Right cardiac atrium (tissue), 5 donors: Measurements from ENCODE around the gene ZNF324B. TPM values are rescaled to one million over a fixed set of nuclear protein-coding genes. Genes with fewer than 3 reads are reported as not detected.

Experiments
- ATAC-seq, 2 donors: fragments of 200-7000 bp; cut with Tn5 transposase; one replicate each; pipeline versions ENCODE4 v1.8.0 to v1.9.1; 2020; ENCODE audit warnings: moderate library complexity in 2 of 2, mild to moderate bottlenecking in 1 of 2
- DNase-seq, 3 donors: peaks; one replicate each; pipeline ENCODE4 v3.0.0-alpha.2; 2020
- H3K27ac ChIP-seq: one replicate; pipeline ENCODE4 v1.5.1; 2013; ENCODE audit warnings: mild to moderate bottlenecking, low read length, control low read depth, moderate library complexity
- H3K27me3 ChIP-seq: one replicate; pipeline ENCODE4 v1.6.1; 2013; ENCODE audit not compliant: control insufficient read depth, insufficient read depth
- H3K4me1 ChIP-seq: one replicate; pipeline ENCODE4 v1.6.1; 2013; ENCODE audit warnings: low read length; ENCODE audit not compliant: control insufficient read depth, insufficient read depth
- H3K4me3 ChIP-seq: one replicate; pipeline ENCODE4 v1.5.1; 2013; ENCODE audit warnings: low read length, control low read depth
- H3K9me3 ChIP-seq: one replicate; pipeline ENCODE4 v1.6.1; 2013; ENCODE audit warnings: low read length; ENCODE audit not compliant: control insufficient read depth
- WGBS: extraction: QIAGEN DNeasy Blood & Tissue Kit; methylation state at CpG from one replicate; pipeline ENCODE4 v1.1.7; 2013; 5-methylcytosine and 5-hydroxymethylcytosine counted together
- intact Hi-C, 4 donors: fragments of 100-400 bp; cut with DNase I; formaldehyde crosslinking; loops; one replicate each; pipeline versions ENCODE4 v1.11.0 to v1.14.0; 2022 to 2023
- polyA plus RNA-seq: library from polyadenylated mRNA; stranded (reverse); fragments of 200-250 nt; gene quantifications from one replicate; pipeline ENCODE4 v1.2.3, GENCODE V29; 2013
- total RNA-seq, 4 donors: library from RNA; stranded (reverse); fragmentation: NEBNext Ultra II Directional; extraction: Animal tissue kit (Norgen Biotek cat#: 25700); gene quantifications; one replicate each; pipeline ENCODE4 v1.2.1, GENCODE V29; 2021
- donor health status: healthy with polysubstance abuse.
- donor health status: DM: no; HTN: yes; CAD: no.
- donor health status: DM: no; HTN: no; CAD: no.
- donor health status: DM: no; HTN: yes; CAD: no; lungs with severe emphysema.
- donor health status: DM: yes; HTN: yes; CAD: no.

Gene ZNF324B
- total and polyA plus RNA-seq, 5 donors: 1.9 to 4.8 (median 3.2) TPM

DNA sequence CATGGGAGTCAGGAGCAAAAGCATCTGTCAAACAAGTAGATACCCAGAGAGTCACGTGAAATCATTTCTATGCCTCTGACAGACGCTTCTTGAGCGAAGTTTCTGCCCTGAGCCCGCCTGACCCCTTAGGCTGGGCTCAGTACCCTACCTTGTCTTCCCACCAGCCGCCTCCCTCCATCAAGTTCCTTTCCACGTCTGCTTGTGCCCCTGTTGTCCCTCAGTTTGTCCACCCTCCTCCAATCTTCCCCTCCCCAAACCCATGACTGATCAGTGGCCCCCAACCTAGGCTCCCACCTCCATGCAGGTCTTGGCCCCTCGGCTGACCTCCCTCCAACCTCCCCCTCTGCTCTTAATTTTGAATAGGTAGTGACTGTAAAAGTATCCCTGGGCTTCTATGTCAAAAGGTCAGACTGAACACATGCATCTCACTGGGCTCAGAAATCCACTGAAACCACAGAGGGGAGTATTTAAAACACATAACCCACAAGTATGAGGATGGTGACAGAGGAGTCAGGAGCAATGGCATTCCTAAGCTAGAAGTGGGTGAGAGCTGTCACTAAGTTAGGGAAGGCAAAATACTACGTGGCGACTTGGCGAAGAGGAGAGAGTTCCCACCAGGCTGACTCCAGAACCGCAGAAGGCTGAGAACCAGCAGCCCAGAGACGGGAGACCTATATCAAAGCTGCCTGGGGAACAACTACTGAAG lies 23.0 kb downstream of the ZNF324B start:
- ATAC-seq (no peak), DNase-seq (peak in 1 of 3 donors; percentile 36)
- 87% methylated on average over 12 of the region's 12 CpGs for WGBS
- Histone ChIP-seq H3K4me3 (no peak overlapping the region), H3K27ac (no peak overlapping the region), H3K27me3 (no peaks in the 10 kb centered on the region), H3K9me3 (no peaks in the 10 kb centered on the region), H3K4me1 (no peaks in the 10 kb centered on the region)
- intact Hi-C loops: no loop called here

DNA sequence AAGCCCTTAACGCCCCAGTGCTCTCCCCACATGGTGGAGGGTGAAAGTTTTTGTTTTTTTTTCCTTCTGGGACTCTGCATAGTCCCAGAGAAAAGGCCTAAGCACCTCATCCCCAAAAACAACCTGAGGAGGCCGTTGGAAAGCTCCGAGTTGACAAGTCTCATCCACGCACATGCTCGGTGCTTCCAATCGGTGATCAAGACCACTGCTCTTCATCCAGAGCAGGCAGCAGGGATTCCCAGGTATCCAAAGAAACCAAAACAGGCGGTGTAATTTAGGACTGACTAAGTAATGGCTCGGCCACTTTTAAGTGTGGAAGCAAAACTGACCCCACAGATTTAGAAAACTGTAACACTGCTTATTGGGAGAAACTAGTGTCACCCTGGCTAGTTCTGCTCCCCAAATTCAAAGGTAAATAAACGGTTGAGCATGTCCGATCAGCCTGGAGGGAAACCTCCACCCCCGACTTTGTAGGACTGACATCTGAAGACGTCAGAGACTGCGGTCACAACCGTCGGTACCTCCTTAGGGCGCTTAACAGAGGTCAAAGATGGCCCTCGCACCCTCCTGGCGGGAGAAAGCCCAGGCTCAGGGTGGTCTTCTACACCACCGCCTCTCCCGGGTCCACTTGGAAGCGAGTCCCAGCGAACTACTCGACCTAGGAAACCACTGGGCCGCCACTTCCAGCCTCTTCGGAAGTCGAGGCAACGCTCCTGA lies 23.7 kb downstream of the ZNF324B start:
- Histone ChIP-seq H3K4me3 (peak overlapping the region; percentile 64), H3K27me3 (no peaks in the 10 kb centered on the region), H3K27ac (peak overlapping the region; percentile 85), H3K4me1 (no peaks in the 10 kb centered on the region), H3K9me3 (no peaks in the 10 kb centered on the region)
- 23% methylated on average over 27 of the region's 27 CpGs for WGBS
- DNase-seq (no peak), ATAC-seq (no peak)
- intact Hi-C loops: no loop called here

DNA sequence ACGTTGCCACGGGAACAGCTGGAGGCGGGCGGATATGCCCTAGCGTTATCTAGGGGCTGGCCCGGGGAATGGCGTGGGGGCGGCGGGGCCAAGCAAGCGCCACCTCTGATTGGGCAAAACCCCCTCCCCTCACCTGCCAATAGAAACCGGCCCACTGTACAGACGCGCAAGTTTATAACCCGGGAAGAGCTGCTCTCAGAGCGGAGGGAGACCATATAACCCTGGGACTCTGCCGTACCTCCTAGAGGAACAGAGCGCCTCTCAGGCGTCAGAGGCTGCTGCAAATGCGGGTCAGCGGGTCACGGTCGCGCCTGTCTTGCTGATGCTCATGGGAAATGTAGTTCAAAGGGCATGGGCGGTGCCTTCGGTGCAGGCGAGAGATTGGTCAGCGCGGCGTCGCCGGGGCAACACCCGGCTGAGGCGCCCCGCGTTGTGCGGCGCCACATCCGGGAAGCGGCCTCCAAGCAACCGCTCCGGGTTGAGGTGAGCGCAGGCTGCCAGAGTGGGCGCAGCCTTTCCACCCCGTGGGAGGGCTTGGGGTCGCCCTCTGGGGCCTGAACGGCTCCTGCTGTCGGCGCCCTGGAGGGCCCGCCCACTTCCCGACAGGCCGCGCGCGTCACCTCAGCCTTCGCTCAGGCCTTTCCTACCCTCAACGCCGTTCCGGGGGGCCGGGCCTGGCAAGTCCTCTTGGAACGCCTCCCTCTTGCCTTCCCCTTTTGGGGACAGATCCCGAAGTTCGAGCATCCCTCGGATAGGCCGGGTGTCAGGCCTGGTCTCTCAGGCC lies 24.5 kb downstream of the ZNF324B start, which contains the start of gene ZNF446:
ZNF446 (plus strand) TSS at position 639 of the 784 bp plus-strand sequence. CDS start 867 bp downstream, outside the sequence.
- intact Hi-C loops: no loop called here
- H3K27ac ChIP-seq: peak within 1 kb of the TSS; percentile 89
- DNase-seq (peak; percentile 97 to 98 (median 97)), ATAC-seq (peak; percentile 93)
- H3K9me3 ChIP-seq: no peaks in the 10 kb centered on the region
- no peaks in the 10 kb centered on the region for H3K27me3 ChIP-seq
- no peaks in the 10 kb centered on the region for H3K4me1 ChIP-seq
- peak within 1 kb of the TSS; percentile 64 for H3K4me3 ChIP-seq
- under 1% methylated on average over 64 of the region's 64 CpGs for whole genome bisulfite sequencing

DNA sequence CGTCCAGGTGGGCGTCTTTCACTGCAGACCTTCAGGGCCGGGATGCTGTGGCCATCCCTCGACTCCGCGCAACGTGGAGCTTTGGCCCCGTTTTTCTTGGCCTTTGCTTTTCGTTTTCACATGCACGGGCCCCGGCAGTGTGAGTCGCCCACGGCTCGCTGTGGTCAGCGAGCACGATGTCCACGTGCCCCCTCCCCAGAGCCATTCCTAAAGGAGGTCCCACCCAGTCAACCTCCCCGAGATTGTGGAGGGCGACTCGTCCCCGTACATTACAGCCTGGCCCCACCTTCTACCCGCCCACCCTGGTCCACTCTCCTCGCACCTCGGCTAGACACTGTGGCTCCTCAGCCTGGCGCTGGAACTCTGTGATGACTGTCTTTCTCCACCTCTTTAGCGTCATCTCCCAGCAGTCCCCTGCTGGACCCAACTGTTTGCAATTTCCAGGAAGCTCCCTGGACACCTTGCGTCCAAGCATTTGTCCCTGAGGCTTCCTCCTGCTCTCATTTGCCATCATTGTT lies 25.1 kb downstream of the ZNF324B start:
- H3K27ac ChIP-seq: peak overlapping the region; percentile 89
- no peaks in the 10 kb centered on the region for H3K27me3 ChIP-seq
- H3K9me3 ChIP-seq: no peaks in the 10 kb centered on the region
- H3K4me1 ChIP-seq: no peaks in the 10 kb centered on the region
- DNase-seq: peak in 1 of 3 donors; percentile 63
- peak overlapping the region; percentile 64 for H3K4me3 ChIP-seq
- ATAC-seq: peak; percentile 3 to 21
- intact Hi-C loops: no loop called here
- 2% methylated on average over 27 of the region's 27 CpGs for WGBS

DNA sequence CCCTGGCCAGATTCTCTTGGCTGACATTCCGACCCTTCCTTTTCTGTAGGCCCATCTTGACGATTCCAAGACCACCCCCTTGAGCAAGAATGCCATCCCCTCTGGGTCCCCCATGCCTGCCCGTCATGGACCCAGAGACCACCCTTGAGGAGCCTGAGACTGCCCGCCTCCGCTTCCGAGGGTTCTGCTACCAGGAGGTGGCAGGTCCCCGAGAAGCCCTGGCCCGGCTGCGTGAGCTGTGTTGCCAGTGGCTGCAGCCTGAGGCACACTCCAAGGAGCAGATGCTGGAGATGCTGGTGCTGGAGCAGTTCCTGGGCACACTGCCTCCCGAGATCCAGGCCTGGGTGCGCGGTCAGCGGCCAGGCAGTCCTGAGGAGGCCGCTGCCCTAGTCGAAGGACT lies 25.7 kb downstream of the ZNF324B start:
- intact Hi-C loops: no loop called here
- Histone ChIP-seq H3K4me1 (no peaks in the 10 kb centered on the region), H3K27ac (peak overlapping the region; percentile 89), H3K27me3 (no peaks in the 10 kb centered on the region), H3K9me3 (no peaks in the 10 kb centered on the region), H3K4me3 (no peak overlapping the region)
- ATAC-seq: no peak
- peak in 2 of 3 donors; percentile 65 to 72 for DNase-seq
- 85% methylated on average over 15 of the region's 15 CpGs for WGBS

DNA sequence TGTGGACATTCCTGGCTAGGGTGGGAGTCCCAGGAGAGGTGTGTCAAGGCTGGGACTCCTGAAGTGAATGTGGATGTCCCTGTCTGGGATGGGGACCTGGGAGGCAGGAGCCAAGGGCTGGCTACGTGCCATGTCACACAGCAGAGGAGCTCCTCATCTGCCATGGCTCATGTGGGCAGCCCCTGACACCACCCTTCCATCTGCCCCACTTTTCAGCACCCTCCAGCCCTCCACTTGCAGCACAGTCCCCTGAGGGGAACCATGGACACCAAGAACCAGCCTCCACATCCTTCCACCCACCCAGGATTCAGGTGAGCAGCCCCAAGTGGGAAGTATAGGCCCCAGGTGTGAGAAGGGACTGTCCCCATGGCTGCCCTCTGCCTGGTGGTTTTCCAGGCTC lies 26.4 kb downstream of the ZNF324B start:
- ATAC-seq: no peak
- no peaks in the 10 kb centered on the region for H3K9me3 ChIP-seq
- peak in 1 of 3 donors; percentile 64 for DNase-seq
- intact Hi-C loops: no loop called here
- H3K4me1 ChIP-seq: no peaks in the 10 kb centered on the region
- no peak overlapping the region for H3K4me3 ChIP-seq
- no peak overlapping the region for H3K27ac ChIP-seq
- WGBS: 100% methylated on average over 1 of the region's 1 CpG
- no peaks in the 10 kb centered on the region for H3K27me3 ChIP-seq

DNA sequence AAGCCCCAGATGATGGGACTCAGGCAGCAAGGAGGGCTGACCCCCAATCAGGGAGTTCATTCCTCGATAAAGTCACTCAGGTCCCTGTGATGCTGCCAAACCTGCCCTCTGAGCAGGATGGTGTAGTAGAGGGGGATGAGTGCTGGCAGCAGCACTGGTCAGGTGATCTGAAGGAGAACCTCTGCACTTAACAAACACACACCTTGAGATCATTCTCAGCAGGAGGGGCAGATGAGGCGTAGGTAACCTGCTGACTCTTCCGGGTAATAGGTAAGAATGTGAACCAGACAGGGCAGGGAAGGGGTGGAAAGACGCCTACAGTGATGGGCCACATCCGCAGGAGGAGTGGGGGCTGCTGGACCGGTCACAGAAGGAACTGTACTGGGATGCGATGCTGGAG lies 27.9 kb downstream of the ZNF324B start:
- intact Hi-C loops: no loop called here
- Histone ChIP-seq H3K27me3 (no peaks in the 10 kb centered on the region), H3K4me1 (no peaks in the 10 kb centered on the region), H3K27ac (no peak overlapping the region), H3K4me3 (no peak overlapping the region), H3K9me3 (no peaks in the 10 kb centered on the region)
- WGBS: 91% methylated on average over 7 of the region's 7 CpGs
- ATAC-seq: no peak
- DNase-seq: no peak

DNA sequence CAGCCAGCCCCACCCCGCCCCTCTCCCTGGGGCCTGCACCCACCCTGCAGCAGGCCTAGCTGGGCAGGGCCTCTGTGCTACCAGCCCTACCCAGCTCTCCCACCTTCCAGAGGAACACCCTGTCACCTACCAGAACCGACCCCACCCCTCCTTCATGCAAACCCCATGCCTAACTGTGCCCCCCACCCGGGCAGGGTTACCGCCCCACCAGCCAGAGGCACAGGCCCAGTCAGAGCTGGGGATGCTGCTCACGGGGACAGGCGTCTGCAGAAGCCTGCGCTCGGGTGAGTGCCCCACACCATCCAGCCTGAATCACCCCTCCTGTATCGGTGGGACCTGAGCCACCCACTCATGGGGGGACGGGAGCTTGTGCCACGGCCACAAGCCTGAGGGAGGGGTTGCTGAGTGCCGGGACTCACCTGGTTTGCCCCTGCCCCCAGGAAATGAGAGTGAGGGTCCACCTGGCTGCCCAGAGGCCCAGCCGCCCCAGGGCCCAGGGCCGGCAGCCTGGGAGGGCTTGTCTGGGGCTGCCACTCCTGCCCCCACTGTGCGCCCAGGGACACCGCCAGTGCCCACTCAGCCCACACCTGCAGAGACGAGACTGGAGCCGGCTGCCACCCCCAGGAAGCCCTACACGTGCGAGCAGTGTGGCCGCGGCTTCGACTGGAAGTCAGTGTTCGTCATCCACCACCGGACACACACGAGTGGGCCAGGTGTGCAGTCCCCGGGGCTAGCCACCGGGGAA lies 28.5 kb downstream of the ZNF324B start:
- H3K4me1 ChIP-seq: no peaks in the 10 kb centered on the region
- H3K27me3 ChIP-seq: no peaks in the 10 kb centered on the region
- H3K27ac ChIP-seq: no peak overlapping the region
- ATAC-seq (no peak), DNase-seq (peak in 1 of 3 donors; percentile 70)
- no peaks in the 10 kb centered on the region for H3K9me3 ChIP-seq
- WGBS: 92% methylated on average over 28 of the region's 28 CpGs
- H3K4me3 ChIP-seq: no peak overlapping the region
- intact Hi-C loops: no loop called here

DNA sequence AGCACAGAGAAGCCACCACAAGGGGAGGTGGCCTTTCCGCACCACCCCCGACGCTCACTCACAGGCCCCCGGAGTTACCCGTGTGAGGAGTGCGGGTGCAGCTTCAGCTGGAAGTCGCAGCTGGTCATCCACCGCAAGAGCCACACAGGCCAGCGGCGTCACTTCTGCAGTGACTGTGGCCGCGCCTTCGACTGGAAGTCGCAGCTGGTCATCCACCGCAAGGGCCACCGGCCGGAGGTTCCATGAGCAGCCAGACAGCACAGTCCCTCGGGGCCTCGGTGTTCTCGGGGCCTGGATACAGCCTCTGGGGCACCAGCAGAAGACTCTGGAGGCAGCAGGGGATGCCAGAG lies 29.0 kb downstream of the ZNF324B start:
- H3K4me1 ChIP-seq: no peaks in the 10 kb centered on the region
- DNase-seq (peak in 1 of 3 donors; percentile 42), ATAC-seq (no peak)
- no peaks in the 10 kb centered on the region for H3K9me3 ChIP-seq
- H3K27ac ChIP-seq: no peak overlapping the region
- no peak overlapping the region for H3K4me3 ChIP-seq
- 89% methylated on average over 20 of the region's 20 CpGs for WGBS
- intact Hi-C loops: no loop called here
- H3K27me3 ChIP-seq: no peaks in the 10 kb centered on the region

DNA sequence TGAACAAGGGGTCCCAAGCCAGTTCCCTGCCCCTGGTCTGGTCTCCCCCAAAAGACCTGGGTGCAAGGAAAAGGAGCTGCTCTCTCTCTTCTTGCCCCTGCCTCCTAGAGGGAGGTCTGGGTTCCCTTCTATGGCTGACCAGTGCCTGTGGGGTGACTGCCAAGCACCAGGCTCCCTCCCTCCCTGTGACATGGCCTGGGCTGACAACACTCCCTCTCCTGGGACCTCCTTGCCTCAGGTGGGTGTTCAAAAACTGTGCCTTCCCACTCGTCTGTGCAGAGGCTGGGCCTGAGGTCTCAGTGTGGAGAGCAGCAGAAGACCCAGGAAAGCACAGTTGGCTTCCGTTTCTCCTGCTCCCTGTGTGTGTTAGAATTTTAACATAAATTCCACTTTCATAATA lies 29.4 kb downstream of the ZNF324B start:
- ATAC-seq: no peak
- Histone ChIP-seq H3K27ac (no peak overlapping the region), H3K4me3 (no peak overlapping the region), H3K4me1 (no peaks in the 10 kb centered on the region), H3K9me3 (no peaks in the 10 kb centered on the region), H3K27me3 (no peaks in the 10 kb centered on the region)
- peak in 1 of 3 donors; percentile 20 for DNase-seq
- WGBS: 73% methylated on average over 2 of the region's 2 CpGs
- intact Hi-C loops: no loop called here
